22Rv1 (cell line): ENCODE data around the gene TBC1D19.

ENCODE experiments used
- CTCF ChIP-seq: fragments of 450-650 bp; IDR thresholded peaks from 2 replicates; pipeline ENCODE4 v1.5.1; 2017; ENCODE audit warnings: mild to moderate bottlenecking
- ZFX ChIP-seq: fragments of 450-650 bp; IDR thresholded peaks from 2 replicates; pipeline ENCODE4 v1.6.1; 2017; ENCODE audit warnings: antibody characterized with exemption, borderline replicate concordance

GRCh38 chr4:26751838-26752237 lies 168.0 kb downstream of the TBC1D19 start:
- TF ChIP-seq CTCF (no peak), ZFX (no peak)
